Stimulated activated CD4-positive, alpha-beta T cell treated with anti-CD3 and anti-CD28 coated beads, Interleukin-2, amount 100 ng/mL, for 4 hours (primary cell): ENCODE results near the gene SLC16A9.
"Not testable (repeated sequence)": the region's sequence is repeated elsewhere in the genome, so short reads cannot be mapped to it uniquely, and the experiment has no call there.

Experiments
- DNase-seq: peaks from one replicate; pipeline ENCODE4 v3.0.0-alpha.2; 2020; ENCODE audit warnings: low read depth

SLC16A9 gene

GRCh38 chr10:59675812-59676211 is 33.8 kb downstream of the SLC16A9 start:
- DNase-seq, result no peak

GRCh38 chr10:59674215-59674836 is 35.3 kb downstream of the SLC16A9 start:
- no peak for DNase-seq

GRCh38 chr10:59672150-59672875 is 37.3 kb downstream of the SLC16A9 start:
- DNase-seq, result no peak

GRCh38 chr10:59670269-59670668 is 39.4 kb downstream of the SLC16A9 start:
- no peak for DNase-seq

GRCh38 chr10:59668096-59668495 is 41.6 kb downstream of the SLC16A9 start:
- no peak for DNase-seq

- no peak for DNase-seq
Measured at GRCh38 chr10:59666310-59666709, 43.3 kb downstream of the SLC16A9 start.

- not testable (repeated sequence) for DNase-seq
Measured at GRCh38 chr10:59663213-59663612, 46.4 kb downstream of the SLC16A9 start.

- DNase-seq, result no peak
Measured at GRCh38 chr10:59657724-59658123, 51.9 kb downstream of the SLC16A9 start.

- DNase-seq, result no peak
Measured at GRCh38 chr10:59655309-59655708, 54.3 kb downstream of the SLC16A9 start.

GRCh38 chr10:59654007-59654406 is 55.6 kb downstream of the SLC16A9 start:
- DNase-seq, result no peak

- DNase-seq, result no peak
Measured at GRCh38 chr10:59651902-59652301, 57.7 kb downstream of the SLC16A9 start.

GRCh38 chr10:59649606-59650346 is 59.9 kb downstream of the SLC16A9 start:
- no peak for DNase-seq

GRCh38 chr10:59648711-59649201 is 60.9 kb downstream of the SLC16A9 start:
- DNase-seq, result no peak

- DNase-seq, result no peak
Measured at GRCh38 chr10:59644841-59645240, 64.8 kb downstream of the SLC16A9 start.

- DNase-seq, result not testable (repeated sequence)
Measured at GRCh38 chr10:59641688-59642087, 68.0 kb downstream of the SLC16A9 start.

GRCh38 chr10:59635502-59636290 is 74.0 kb downstream of the SLC16A9 start:
- DNase-seq, result no peak

- DNase-seq, result no peak
Measured at GRCh38 chr10:59634102-59634501, 75.5 kb downstream of the SLC16A9 start.

- DNase-seq, result no peak
Measured at GRCh38 chr10:59633063-59633462, 76.6 kb downstream of the SLC16A9 start.

- no peak for DNase-seq
Measured at GRCh38 chr10:59631882-59632807, 77.5 kb downstream of the SLC16A9 start.

GRCh38 chr10:59631237-59631636 is 78.4 kb downstream of the SLC16A9 start:
- DNase-seq, result no peak

GRCh38 chr10:59628965-59629364 is 80.7 kb downstream of the SLC16A9 start:
- no peak for DNase-seq
